ENCODE data around the gene VPS8.

- no peak for TF ChIP-seq CTCF (IDR thresholded peaks at IDR 0.05 in 2 of 3, conservative IDR thresholded peaks at IDR 0.05 in 1 of 3; ENCODE audit: borderline replicate concordance in 1 of 3, insufficient read depth in 1 of 3, low read depth in 2 of 3, low read length in 2 of 3)
- TF ChIP-seq ATF3 (IDR thresholded peaks at IDR 0.05) = no peak
- TF ChIP-seq POLR2A (IDR thresholded peaks at IDR 0.05; ENCODE audit: borderline replicate concordance, extremely low read depth, insufficient read depth, insufficient read length) = no peak
- no peak for TF ChIP-seq POLR2AphosphoS5 (IDR thresholded peaks at IDR 0.05; ENCODE audit: low read depth, low read length)
- TF ChIP-seq YY1 (IDR thresholded peaks at IDR 0.05; ENCODE audit: extremely low read depth, insufficient replicate concordance, low read depth, low read length) = no peak
These were observed 20.9 kb downstream of the VPS8 start for GRCh38 chr3:184832903-184833302.

Measured in HCT116 (cell line).